GM18907 (cell line): ENCODE measurements around the gene MBTPS1.
A peak's percentile ranks its signal among the peaks of the same experiment; 100 is the strongest.
"Not testable (repeated sequence)": the region's sequence is repeated elsewhere in the genome, so short reads cannot be mapped to it uniquely, and the experiment has no call there.

Experiments
- ATAC-seq: cut with Tn5 transposase; IDR thresholded peaks from one replicate; pipeline ENCODE4 v1.9.1; 2021; ENCODE audit warnings: mild to moderate bottlenecking, moderate library complexity; ENCODE audit not compliant: unreplicated experiment

The MBTPS1 gene

DNA sequence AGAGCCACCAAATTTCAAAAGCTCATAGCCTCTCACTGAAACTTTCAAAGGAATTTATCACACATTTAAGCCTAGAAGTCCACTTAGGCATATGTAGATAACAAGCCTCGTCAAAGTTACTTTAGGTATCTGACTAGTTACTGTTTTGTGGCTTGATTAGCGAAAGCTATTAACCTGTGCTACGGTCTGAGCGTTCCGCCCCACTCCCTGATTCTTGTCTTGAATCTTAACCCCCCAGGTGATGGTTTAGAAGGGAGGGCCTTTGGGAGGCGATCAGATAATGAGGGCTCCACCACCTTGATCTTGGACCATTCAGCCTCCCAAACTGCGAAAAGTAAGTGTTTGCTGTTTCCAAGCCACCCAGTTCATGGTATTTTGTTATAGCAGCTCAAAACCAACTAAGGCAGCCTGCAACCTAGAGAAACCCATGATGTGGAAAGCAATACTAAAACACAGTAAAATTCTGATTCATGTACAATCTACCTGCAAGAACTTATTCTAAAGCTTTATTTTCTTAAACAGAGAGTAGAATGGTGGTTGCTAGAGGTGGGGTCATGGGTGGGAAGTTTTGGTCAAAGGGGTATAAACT, 21.1 kb upstream of the MBTPS1 start:
- ATAC-seq: no peak

DNA sequence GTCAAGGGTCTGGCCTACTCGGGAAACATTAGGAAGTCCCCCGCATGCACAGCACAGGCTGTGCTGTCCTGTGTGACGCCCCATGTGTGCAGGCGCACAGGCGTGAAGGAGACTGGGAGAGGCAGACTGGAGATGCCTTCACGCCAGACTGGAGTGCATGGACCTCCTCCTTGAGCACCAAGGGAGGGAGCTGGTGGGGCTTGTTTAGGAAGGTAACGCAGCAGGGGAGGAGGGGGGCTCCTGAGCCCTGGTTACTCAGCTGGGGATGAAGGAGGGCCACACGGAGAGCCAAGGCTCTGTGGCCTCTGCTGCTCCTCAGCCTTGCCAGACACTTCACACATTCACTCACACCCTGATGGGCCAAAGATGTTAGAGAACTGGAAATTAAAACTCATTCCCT, 20.5 kb upstream of the MBTPS1 start:
- ATAC-seq: no peak

- no peak for ATAC-seq
These were observed 19.8 kb upstream of the MBTPS1 start for GRCh38 chr16:84136331-84137125.

- ATAC-seq: no peak
These were observed 16.0 kb upstream of the MBTPS1 start for GRCh38 chr16:84132527-84133285.

GRCh38 chr16:84131117-84131516, 14.4 kb upstream of the MBTPS1 start:
- no peak for ATAC-seq

DNA sequence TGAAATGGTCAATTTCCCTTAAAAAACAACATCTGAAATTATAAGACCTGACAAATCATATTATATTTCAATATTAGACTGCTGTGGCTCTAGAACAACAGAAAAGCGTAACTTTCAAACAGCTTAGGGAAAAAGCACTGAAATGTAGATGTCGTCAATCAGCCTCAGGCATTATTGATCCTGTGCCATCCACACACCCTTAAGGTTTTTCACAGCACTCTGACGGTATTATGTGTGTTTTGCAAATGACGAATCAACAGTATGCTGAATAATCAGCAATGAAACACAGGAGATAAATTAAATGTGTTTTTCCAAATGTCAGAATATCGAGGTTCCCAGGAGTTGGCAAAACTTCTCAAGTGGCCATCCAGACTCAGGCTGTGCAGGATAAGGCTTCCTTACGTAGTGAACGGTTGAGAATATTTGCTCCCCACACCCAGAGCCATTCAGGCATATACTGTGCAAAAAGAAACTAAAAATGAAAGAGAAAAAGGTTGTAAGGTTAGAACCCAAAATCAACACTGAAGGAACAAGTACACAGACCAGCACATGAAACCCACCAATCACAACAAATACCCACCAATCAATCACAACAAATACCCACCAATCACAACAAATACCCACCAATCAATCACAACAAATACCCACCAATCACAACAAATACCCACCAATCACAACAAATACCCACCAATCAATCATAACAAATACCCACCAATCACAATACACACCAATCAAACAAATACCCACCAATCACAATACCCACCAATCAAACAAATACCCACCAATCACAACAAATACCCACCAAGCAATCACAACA, 7.7 kb upstream of the MBTPS1 start:
- ATAC-seq: no peak

GRCh38 chr16:84121007-84121406, 4.3 kb upstream of the MBTPS1 start:
- ATAC-seq: no peak

- ATAC-seq: no peak
These were observed 3.3 kb upstream of the MBTPS1 start for GRCh38 chr16:84120023-84120422.

GRCh38 chr16:84119368-84119767, 2.6 kb upstream of the MBTPS1 start:
- ATAC-seq: no peak

GRCh38 chr16:84118315-84118714, 1.6 kb upstream of the MBTPS1 start:
- ATAC-seq: not testable (repeated sequence)

GRCh38 chr16:84117494-84117843, 727 bp upstream of the MBTPS1 start:
- ATAC-seq: peak; percentile 10

DNA sequence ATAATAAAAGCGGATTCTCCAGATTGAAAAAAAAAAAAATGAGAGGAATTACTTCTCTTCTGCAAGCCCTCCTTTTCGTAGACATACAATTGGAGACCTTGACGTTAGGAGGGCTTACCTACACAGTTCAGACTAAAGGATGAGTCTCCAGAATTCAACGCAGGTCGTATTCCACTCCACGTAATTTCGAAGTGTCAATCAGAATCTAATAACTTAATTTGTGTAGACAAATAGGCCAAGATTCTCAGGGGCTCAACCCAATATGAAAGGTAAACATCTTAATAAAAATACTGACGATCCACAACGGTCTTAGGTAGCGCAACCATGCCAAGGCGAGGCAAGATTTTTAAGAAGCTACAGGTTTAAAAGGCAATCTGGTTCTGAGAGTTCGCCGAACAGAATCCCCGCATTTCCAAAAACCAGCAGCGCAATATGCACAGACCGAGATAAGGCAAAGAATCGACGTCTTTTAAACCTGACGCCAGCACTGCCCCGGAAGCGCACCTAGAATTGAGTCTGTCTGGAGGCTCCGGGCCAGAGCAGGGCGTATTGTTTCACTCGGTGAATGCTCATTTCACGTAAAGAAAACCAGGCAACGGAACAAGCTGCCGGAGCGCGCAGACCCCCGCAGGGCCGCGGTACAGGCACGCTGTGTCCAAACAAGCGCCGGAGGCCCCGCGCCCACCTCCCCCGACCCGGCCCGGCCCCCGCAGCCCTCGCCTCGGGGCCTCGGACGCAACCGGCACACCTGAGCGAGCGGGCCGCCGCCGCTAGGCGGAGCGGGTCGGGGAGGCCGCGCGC, 623 bp downstream of the MBTPS1 start:
- ATAC-seq: peak; percentile 40

DNA sequence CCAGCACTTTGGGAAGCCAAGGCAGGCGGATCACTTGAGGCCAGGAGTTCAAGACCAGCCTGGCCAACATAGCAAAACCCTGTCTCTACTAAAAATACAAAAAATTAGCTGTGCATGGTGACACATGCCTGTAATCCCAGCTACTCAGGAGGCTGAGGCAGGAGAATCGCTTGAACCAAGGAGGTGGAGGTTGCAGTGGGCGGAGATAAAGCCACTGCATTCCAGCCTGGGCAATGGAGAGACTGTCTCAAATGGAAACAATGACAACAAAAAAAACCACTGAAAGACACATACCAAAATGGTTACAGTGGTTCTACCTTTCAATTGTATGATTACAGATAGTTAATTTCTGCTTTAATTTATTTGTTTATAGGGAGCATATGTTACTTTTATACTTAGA, 4.8 kb downstream of the MBTPS1 start:
- ATAC-seq: not testable (repeated sequence)

DNA sequence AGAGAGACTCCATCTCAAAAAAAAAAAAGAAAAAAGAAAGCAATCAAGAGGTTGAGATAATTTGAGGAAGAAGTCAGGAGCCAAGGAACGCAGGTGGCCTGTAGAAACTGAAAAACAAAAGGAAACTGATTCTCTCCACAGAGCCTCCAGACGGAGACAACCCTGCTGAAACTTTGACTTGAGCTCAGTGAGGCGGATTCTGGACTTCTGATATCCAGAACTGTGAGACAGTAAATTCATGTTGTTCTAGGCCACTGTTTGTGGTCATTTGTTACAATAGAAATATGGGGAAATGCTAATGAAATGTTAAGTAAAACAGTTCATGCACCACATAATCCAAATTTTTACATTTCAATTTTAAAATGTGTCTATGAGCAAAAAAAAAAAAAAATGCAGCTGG, 5.2 kb downstream of the MBTPS1 start:
- ATAC-seq: no peak

GRCh38 chr16:84110527-84110926, 6.2 kb downstream of the MBTPS1 start:
- ATAC-seq: no peak

DNA sequence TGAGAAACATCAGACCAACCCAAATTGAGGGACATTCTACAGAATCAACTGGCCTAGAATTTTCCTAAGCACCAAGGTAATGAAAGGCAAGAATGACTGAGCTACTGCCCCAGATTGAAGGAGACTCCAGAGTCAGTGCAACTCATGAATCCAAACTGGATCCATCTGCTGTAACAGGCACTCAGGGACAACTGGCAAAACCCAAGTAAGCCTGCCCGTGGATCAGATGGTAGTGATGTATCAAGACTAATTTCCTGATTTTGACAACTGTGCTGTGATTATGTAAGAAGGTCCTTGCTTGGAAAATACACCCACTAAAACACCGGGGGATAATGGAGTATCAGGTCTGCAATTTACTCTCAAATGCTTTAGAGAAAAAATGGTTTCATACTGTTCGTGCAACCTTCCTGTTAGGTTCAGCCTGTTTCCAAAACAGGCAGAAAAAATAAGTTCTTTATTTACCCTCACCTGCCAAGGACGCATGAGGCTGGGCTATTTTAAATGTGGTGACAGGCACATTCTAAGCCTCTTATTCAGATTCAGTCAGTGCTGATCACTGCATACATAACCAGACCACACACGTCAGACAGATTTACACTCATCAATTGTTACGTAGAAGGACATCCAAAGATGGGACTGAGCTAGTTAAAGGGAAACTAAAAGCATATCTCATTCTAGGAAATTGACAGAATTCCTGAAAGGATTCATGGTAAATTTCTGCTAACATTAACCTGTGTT, 7.0 kb downstream of the MBTPS1 start:
- ATAC-seq: no peak

GRCh38 chr16:84107921-84108320, 8.8 kb downstream of the MBTPS1 start:
- no peak for ATAC-seq

DNA sequence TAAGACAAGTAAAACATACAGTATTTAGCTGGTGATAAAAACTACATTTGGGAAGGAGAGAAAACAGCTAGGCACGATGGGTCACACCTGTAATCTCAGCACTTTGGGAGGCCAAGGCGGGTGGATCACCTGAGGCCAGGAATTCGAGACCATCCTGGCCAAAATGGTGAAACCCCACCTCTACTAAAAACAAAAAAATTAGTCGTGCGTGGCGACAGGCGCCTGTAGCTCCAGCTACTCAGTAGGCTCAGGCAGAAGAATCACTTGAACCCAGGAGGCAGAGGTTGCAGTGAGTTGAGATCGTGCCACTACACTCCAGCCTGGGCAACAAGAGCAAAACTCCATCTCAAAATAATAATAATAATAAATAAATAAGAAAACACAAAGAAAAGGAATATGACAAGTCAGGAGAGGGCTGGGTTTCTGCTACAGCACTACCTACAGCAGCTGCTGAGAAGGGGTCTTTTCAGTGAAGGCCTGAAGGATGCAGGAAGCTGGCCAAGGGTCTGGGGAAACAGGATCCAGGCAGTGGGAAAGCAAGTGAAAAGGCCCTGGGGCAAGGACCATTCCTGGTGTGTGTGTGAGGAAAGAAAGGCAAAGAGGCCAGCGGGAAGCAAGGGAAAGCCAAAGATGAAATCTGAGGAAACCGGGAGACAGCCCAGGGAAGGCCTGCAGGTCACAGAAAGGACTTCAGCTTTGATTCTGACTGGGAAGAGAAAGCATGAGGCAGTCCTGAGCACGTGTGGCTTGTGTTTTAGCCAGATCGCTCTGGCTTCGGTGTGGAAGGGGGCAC, 10.6 kb downstream of the MBTPS1 start:
- ATAC-seq: no peak

DNA sequence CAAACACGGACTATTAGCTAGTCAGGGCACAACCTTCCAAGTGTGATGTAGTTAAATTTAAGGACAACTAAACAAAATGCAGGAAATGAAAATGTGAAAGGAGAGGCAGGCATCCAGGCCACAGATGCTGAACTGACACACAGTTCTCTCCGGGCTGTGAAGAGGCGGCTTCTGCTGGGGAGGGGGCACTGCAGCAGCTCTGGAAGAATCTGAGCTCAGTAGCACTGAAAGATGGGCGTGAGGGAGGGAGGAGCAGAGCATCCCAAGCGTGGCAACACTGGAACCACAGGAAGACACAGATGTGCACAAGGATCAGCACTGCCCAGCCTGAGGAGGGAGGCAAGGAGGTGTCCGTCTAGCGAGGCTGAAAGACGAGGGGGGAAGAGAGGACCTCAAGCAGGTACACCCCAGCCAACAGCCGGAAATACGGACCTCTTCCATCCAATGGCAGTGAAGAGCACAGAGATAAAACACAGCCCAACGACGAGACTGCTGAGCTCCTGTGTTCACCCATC, 11.4 kb downstream of the MBTPS1 start:
- no peak for ATAC-seq
